Activated T-cell treated with anti-CD3 and anti-CD28 coated beads, Interleukin-2, amount 50 U/mL, for 48 hours (primary cell): ENCODE data around the gene SEC61A2.

Experiments
- DNase-seq, 2 experiments: peaks; one replicate each; pipeline ENCODE4 v3.0.0-alpha.2; 2020

Gene SEC61A2

DNA sequence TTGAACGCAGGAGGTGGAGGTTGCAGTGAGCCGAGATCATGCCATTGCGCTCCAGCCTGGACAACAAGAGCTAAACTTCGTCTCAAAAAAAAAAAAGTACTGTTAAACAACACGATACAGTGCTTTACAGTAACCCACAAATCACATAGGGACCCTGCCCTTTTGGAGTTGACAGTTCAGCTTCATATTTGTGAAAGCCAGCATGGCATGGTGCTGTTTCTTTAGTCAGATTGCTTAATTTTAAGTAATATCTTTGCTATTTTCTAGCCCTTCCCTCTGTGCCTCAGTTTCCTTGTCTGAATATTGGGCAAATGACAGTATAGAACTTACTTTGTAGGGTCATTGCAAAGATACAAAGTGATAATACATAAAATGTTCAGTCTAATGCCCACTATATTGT is 71.4 kb downstream of the SEC61A2 start:
- DNase-seq = no peak

DNA sequence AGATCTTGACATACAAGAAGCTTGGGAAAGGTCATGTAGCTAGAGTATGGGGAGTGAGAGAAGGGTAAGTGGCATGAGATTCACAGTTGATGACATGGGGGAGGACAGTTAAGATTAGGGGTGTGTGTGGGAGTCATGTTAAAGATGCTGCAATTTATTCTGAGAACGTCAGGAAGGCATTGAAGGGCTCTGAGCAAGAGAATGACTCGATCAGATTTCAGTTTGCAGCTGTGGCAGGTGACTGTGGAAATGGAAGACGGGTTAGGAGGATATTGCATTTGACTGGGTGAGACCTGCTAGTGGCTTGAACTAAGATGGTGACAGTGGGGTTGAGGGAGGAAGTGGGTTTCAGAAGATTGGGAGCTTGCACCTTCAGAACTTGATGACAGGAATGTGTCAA is 72.1 kb downstream of the SEC61A2 start:
- DNase-seq = peak in 1 of 2 experiments; percentile 36

GRCh38 chr10:12202226-12202625 is 72.7 kb downstream of the SEC61A2 start:
- DNase-seq = no peak

DNA sequence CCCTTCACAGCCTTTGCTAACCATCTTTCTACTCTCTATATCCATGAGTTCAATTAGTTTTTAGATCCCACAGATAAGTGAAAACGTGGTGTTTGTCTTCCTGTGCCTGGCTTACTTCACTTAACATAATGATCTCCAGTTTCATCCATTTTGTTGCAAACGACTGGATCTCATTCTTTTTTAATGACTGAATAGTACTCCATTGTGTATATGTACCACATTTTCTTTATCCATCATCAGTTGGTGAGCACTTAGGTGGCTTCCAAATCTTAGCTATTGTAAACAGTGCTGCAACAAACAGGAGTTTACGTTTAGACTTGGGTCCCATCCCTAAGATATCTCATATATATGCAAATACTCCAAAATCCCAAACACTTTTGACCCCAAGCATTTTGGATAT is 75.6 kb downstream of the SEC61A2 start:
- no peak for DNase-seq

GRCh38 chr10:12207114-12207513 is 77.6 kb downstream of the SEC61A2 start:
- no peak for DNase-seq

DNA sequence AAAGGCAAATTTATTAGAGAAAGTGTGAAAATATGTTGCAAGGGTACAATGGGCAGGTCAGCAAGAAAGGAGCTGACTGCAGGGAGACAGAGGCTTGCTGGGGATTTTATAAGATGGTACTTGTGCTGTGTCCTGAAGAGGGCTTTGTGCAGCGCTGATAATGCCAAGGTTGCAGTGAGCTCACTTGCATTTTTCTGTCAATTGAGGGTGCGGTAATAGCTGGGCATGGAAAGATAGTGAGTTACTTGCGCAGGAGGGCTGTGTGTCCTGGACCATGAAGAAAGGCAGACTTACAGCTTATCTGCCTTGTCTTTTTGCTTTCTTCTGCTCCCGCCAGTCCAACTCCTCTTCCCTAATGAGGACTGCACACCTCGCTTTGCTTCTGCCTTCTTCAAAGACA is 79.0 kb downstream of the SEC61A2 start:
- DNase-seq = no peak

DNA sequence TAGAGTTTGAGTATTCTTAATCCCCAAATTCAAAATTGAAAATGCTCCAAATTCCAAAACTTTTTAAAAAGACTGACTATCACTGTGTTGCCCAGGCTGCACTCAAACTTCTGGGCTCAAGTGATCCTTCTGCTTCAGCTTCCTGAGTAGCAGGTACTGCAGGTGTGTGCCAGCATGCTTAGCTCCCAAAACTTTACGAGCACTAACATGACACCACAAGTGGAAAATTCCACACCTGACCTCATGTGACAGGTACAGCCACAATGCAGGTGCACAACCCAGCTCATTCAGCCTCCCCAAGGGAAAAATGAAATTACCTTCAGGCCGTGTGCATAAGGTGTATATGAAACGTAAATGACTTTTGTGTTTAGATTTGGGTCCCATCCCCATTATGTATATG is 83.0 kb downstream of the SEC61A2 start:
- DNase-seq = no peak

DNA sequence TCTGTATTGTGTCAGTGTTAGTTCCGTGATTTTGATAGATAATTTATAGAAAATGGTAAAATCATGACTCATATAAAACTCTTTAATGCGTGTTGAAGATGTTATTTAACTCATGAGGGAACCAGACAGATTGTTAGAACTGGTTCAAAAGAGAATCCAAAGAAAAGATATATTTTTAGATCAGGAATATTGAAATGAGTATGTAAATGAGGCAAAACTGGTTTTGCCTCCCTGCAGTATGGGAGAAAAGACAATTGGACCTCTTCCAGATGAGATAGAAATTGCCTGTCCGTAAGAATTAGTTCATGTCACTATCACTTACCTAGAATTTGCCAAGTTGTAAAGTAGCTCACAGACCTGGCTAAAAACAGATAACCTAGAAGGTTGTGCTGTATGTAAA is 84.1 kb downstream of the SEC61A2 start:
- no peak for DNase-seq

- DNase-seq = no peak
These were observed 84.6 kb downstream of the SEC61A2 start for GRCh38 chr10:12214093-12214492.

DNA sequence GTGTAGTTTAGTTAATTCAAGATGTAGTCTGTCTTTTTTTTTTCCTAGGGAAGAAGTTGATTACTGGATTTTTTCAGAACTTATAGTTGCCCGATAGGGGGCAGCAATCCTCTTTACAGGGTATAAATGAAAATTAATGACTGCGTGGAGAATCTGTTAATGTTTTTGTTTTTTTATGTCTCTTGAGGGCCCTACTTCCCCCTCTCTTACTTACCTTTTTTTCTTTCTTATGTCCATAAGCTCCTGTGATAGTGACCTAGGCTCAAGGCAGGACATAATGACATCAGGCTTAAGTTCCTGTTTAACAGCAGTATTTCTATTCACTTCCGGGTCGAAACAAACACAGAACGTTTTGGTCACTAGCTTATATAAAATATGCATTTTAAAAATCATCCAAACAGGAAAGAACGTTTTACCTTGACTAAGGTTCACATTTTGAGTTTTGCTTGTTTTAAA is 85.3 kb downstream of the SEC61A2 start:
- no peak for DNase-seq
